Psoas muscle (tissue), 8 donors: ENCODE measurements around the gene MESP2. TPM values are rescaled to one million over a fixed set of nuclear protein-coding genes. Genes with fewer than 3 reads are reported as not detected.
"Not testable (repeated sequence)": the region's sequence is repeated elsewhere in the genome, so short reads cannot be mapped to it uniquely, and the experiment has no call there.

Experiments used
- ATAC-seq, 4 donors: fragments of 200-7000 bp; cut with Tn5 transposase; one replicate each; pipeline ENCODE4 v1.9.1; 2020; ENCODE audit warnings: moderate library complexity in 3 of 4, mild to moderate bottlenecking in 2 of 4
- DNase-seq, 2 donors: peaks; one replicate each; pipeline ENCODE4 v3.0.0-alpha.2; 2020
- H3K27ac ChIP-seq: fragments of 200-600 bp; one replicate; pipeline ENCODE4 v1.8.0; 2022
- H3K27me3 ChIP-seq, 3 donors: fragments of 200-600 bp in 1 of 3; one replicate each; pipeline versions ENCODE4 v1.6.1 to v1.8.0; 2013 to 2022; ENCODE audit warnings: low read length in 2 of 3, mild to moderate bottlenecking in 2 of 3, moderate library complexity in 1 of 3; ENCODE audit not compliant: insufficient read depth in 3 of 3
- H3K36me3 ChIP-seq, 2 donors: fragments of 200-600 bp in 1 of 2; one replicate each; pipeline versions ENCODE4 v1.6.1 to v1.8.0; 2013 to 2022; ENCODE audit warnings: low read depth in 1 of 2, mild to moderate bottlenecking in 1 of 2, moderate library complexity in 1 of 2; ENCODE audit not compliant: insufficient read depth in 1 of 2
- H3K4me1 ChIP-seq: fragments of 200-600 bp; one replicate; pipeline ENCODE4 v1.8.0; 2022
- H3K4me3 ChIP-seq: fragments of 200-600 bp; one replicate; pipeline ENCODE4 v1.8.0; 2022; ENCODE audit warnings: mild to moderate bottlenecking
- H3K9me3 ChIP-seq: fragments of 200-600 bp; one replicate; pipeline ENCODE4 v1.8.0; 2022
- WGBS, 3 donors: extraction: QIAGEN DNeasy Blood & Tissue Kit; methylation state at CpG; one replicate each; pipeline versions ENCODE4 v1.1.6 to v1.1.7; 2013; 5-methylcytosine and 5-hydroxymethylcytosine counted together
- intact Hi-C, 2 donors: fragments of 100-400 bp; cut with DNase I; formaldehyde crosslinking; loops; one replicate each; pipeline versions ENCODE4 v1.11.0 to v1.14.2; 2022
- polyA plus RNA-seq, 3 donors: library from polyadenylated mRNA; stranded (reverse); fragments of 200-250 nt; gene quantifications; one replicate each; pipeline ENCODE4 v1.2.3, GENCODE V29; 2013
- total RNA-seq, 4 donors: library from RNA; stranded (reverse); fragmentation: NEBNext Ultra II Directional in 2 of 4; extraction: Animal tissue kit (Norgen Biotek cat#: 25700) in 2 of 4; gene quantifications; one replicate each; pipeline versions ENCODE4 v1.2.1 to v1.2.4, GENCODE V29; 2021 to 2023
- TF ChIP-seq, protein P1 (sequence below): fragments of 200-600 bp; IDR thresholded peaks from one replicate; pipeline ENCODE4 v1.8.0; 2022; ENCODE audit warnings: antibody characterized with exemption
- donor health status: healthy with polysubstance abuse.
- donor health status: DM: no; HTN: no; CAD: no; lungs with moderate emphysema.
- donor health status: Bipolar disorder and iron deficiency.
- donor health status: healthy.
- donor health status: DM: yes; HTN: yes; CAD: no.
- donor health status: DM: no; HTN: no; CAD: no.
- donor health status: DM: no; HTN: no; CAD: no.
- donor health status: DM: yes; HTN: yes; CAD: no.

MESP2 gene
- total and polyA plus RNA-seq, 7 donors = 0.17 to 0.38 (median 0.20) TPM; not detected in 4

DNA sequence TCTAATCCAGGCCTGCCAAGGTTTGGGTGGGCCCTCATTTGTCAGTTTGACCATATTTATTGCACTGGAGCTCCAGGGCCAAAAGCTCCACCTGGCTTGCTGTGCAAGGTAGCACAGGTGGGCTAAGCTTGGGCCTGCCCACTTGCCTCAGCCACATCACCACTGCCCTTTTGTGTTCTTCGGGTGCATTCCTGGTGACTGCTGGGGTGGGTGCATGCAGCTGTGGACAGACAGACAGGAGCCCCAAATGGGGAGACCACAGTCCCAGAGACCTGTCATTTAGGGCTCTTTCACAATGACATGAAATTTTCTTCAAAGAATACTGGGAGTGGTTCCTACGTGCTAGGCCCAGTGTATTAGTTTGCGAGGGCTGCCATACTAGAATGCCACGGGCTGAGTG, 2.7 kb downstream of the MESP2 start:
- H3K4me1 ChIP-seq = peaks cover 5% of the 10 kb centered on the region
- no peak overlapping the region for H3K27ac ChIP-seq
- ATAC-seq (no peak), DNase-seq (no peak)
- 84 to 87% (median 85%) methylated on average over 4 of the region's 4 CpGs for WGBS, 3 donors
- no peak overlapping the region for H3K4me3 ChIP-seq
- H3K27me3 ChIP-seq = no peaks in the 10 kb centered on the region
- no peaks in the 10 kb centered on the region for H3K9me3 ChIP-seq
- intact Hi-C loops = loop anchor here in 1 of 2 donors (5.0 kb wide), 1 partner anchor 53 kb away; no protein-coding TSS in a partner anchor
- TF ChIP-seq, protein P1, sequence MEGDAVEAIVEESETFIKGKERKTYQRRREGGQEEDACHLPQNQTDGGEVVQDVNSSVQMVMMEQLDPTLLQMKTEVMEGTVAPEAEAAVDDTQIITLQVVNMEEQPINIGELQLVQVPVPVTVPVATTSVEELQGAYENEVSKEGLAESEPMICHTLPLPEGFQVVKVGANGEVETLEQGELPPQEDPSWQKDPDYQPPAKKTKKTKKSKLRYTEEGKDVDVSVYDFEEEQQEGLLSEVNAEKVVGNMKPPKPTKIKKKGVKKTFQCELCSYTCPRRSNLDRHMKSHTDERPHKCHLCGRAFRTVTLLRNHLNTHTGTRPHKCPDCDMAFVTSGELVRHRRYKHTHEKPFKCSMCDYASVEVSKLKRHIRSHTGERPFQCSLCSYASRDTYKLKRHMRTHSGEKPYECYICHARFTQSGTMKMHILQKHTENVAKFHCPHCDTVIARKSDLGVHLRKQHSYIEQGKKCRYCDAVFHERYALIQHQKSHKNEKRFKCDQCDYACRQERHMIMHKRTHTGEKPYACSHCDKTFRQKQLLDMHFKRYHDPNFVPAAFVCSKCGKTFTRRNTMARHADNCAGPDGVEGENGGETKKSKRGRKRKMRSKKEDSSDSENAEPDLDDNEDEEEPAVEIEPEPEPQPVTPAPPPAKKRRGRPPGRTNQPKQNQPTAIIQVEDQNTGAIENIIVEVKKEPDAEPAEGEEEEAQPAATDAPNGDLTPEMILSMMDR = no peak
- H3K36me3 ChIP-seq = no peaks in the 10 kb centered on the region

DNA sequence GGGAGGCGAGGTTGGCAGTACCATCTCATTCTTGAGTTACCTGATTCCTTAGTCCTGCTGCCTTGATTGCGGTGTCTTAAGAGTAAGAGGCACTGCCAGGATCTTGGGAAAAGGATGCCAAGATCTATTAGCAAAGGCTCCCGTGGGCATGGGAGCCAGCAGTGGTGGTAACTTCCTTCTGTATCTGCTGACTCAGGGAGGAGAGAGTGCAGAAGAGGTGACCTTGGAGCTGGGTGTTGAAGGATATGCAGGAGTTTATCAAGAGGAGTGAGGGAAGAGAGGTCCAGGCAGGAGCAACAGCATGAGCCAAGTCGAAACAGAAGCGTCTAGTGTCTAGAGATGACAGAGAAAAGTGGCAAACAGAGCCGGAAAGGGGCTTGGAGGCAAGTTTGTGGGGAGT, 4.5 kb downstream of the MESP2 start:
- peaks cover 5% of the 10 kb centered on the region for H3K4me1 ChIP-seq
- no peak for ATAC-seq
- H3K27me3 ChIP-seq = no peaks in the 10 kb centered on the region
- no peak overlapping the region for H3K4me3 ChIP-seq
- H3K27ac ChIP-seq = no peak overlapping the region
- intact Hi-C loops = no loop called here
- H3K36me3 ChIP-seq = no peaks in the 10 kb centered on the region
- WGBS, 3 donors = 72 to 76% (median 75%) methylated on average over 6 of the region's 6 CpGs
- H3K9me3 ChIP-seq = no peaks in the 10 kb centered on the region
- no peak for DNase-seq
- TF ChIP-seq, protein P1 = no peak

DNA sequence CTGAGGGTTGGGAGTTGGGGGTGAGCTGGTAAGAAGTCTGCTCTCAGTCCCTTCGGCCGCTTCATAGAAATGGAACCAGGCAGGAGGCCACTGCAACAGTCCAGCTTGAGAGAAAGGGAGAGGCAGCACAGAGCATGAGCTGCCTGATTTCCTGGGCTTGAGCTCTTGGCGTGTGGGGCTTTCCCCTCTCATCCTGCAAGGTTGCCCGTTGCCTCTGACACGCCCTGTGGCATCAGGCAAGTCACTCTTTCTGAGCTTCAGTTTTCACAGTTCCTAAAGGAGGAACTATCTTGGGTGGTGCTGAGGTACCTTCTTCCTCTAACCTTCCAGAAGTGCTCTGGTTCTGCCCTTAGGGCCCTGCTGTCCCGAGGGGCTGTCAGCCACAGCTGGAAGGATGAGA, 4.9 kb downstream of the MESP2 start:
- H3K9me3 ChIP-seq = no peaks in the 10 kb centered on the region
- H3K36me3 ChIP-seq = no peaks in the 10 kb centered on the region
- intact Hi-C loops = no loop called here
- no peak overlapping the region for H3K27ac ChIP-seq
- no peaks in the 10 kb centered on the region for H3K27me3 ChIP-seq
- peaks cover 3% of the 10 kb centered on the region for H3K4me1 ChIP-seq
- H3K4me3 ChIP-seq = no peak overlapping the region
- ATAC-seq = no peak
- 67 to 77% (median 72%) methylated on average over 6 of the region's 6 CpGs for WGBS, 3 donors
- no peak for DNase-seq
- TF ChIP-seq, protein P1 = no peak

DNA sequence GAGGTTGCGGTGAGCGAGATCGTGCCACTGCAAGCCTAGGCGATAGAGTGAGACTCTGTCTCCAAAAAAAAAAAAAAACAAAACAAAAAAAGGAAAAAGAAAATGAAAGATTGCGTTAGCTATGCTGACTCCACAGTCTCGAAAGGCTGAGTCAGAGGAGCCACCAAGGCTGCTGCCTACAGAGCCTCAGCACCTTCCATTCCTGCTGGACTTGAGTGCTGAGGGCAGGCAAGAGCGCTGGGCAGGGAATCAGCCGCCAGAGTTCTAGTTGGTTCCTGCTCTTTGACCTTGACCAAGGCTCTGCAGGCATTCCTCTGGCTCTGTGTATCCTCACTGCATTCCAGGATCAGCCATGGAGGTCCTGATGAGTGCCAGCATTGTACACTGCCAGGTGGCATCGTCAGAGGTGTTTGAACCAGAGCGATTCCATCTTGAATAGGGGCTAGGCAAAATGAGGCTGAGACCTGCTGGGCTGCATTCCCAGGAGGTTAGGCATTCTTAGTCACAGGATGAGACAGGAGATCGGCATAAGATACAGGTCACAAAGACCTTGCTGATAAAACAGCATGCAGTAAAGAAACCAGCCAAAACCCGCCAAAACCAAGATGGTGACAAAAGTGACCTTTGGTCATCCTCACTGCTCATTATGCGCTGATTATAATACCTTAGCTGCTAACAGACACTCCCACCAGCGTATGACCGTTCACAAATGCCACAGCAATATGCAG, 5.9 kb downstream of the MESP2 start:
- Histone ChIP-seq H3K4me3 (no peak overlapping the region), H3K9me3 (no peaks in the 10 kb centered on the region), H3K27ac (no peak overlapping the region), H3K27me3 (no peaks in the 10 kb centered on the region), H3K36me3 (no peaks in the 10 kb centered on the region), H3K4me1 (no peaks in the 10 kb centered on the region)
- intact Hi-C loops = no loop called here
- 72 to 80% (median 74%) methylated on average over 15 of the region's 15 CpGs for WGBS, 3 donors
- DNase-seq = no peak
- peak in 1 of 4 donors; percentile 21 for ATAC-seq
- TF ChIP-seq, protein P1 = no peak

DNA sequence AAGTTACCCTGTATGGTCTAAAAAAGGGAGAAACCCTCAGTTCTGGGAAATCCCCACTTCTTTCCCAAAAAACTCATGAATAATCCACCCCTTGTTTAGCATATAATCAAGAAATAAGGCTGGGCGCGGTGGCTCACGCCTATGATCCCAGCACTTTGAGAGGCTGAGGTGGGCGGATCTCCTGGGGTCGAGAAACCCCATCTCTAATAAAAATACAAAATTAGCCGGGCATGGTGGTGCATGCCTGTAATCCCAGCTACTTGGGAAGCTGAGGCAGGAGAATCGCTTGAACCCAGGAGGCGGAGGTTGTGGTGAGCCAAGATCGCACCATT, 6.5 kb downstream of the MESP2 start:
- H3K4me3 ChIP-seq, H3K27me3 ChIP-seq, intact Hi-C loops, H3K4me1 ChIP-seq, ATAC-seq, H3K27ac ChIP-seq, H3K36me3 ChIP-seq, DNase-seq, H3K9me3 ChIP-seq: not testable (repeated sequence)
- 87 to 89% (median 88%) methylated on average over 8 to 9 of the region's 9 CpGs for WGBS, 3 donors
